GM21367 (cell line): ENCODE data around the gene INMT.

Experiments used
- ATAC-seq: cut with Tn5 transposase; IDR thresholded peaks from one replicate; pipeline ENCODE4 v1.9.1; 2021; ENCODE audit not compliant: unreplicated experiment

INMT gene

GRCh38 chr7:30779574-30779973 is 27.6 kb downstream of the INMT start:
- no peak for ATAC-seq

- no peak for ATAC-seq
Measured at GRCh38 chr7:30780941-30781340, 29.0 kb downstream of the INMT start.

- ATAC-seq, result no peak
Measured at GRCh38 chr7:30782690-30783089, 30.8 kb downstream of the INMT start.

GRCh38 chr7:30785786-30786185 is 33.9 kb downstream of the INMT start:
- ATAC-seq, result no peak

GRCh38 chr7:30787486-30787885 is 35.6 kb downstream of the INMT start:
- no peak for ATAC-seq

GRCh38 chr7:30788640-30789333 is 36.9 kb downstream of the INMT start:
- no peak for ATAC-seq

- ATAC-seq, result no peak
Measured at GRCh38 chr7:30789334-30789711, 37.4 kb downstream of the INMT start.

- ATAC-seq, result no peak
Measured at GRCh38 chr7:30790356-30790755, 38.4 kb downstream of the INMT start.

- no peak for ATAC-seq
Measured at GRCh38 chr7:30791114-30791513, 39.2 kb downstream of the INMT start.

GRCh38 chr7:30795161-30795948 is 43.4 kb downstream of the INMT start:
- no peak for ATAC-seq

GRCh38 chr7:30796105-30796869 is 44.4 kb downstream of the INMT start:
- ATAC-seq, result no peak

GRCh38 chr7:30797176-30798040 is 45.5 kb downstream of the INMT start:
- ATAC-seq, result no peak

- ATAC-seq, result peak; percentile 64
Measured at GRCh38 chr7:30799206-30799975, 47.5 kb downstream of the INMT start.

- ATAC-seq, result no peak
Measured at GRCh38 chr7:30799976-30800661, 48.2 kb downstream of the INMT start.

GRCh38 chr7:30800785-30801252 is 48.9 kb downstream of the INMT start:
- ATAC-seq, result peak; percentile 18

GRCh38 chr7:30802812-30803211 is 50.9 kb downstream of the INMT start:
- no peak for ATAC-seq

- no peak for ATAC-seq
Measured at GRCh38 chr7:30804078-30804661, 52.2 kb downstream of the INMT start.

GRCh38 chr7:30805081-30805691 is 53.3 kb downstream of the INMT start:
- no peak for ATAC-seq

- no peak for ATAC-seq
Measured at GRCh38 chr7:30805931-30806330, 54.0 kb downstream of the INMT start.
